NCI-H82 (cell line): ENCODE results near the gene NRXN3.
"Not testable (repeated sequence)": the region's sequence is repeated elsewhere in the genome, so short reads cannot be mapped to it uniquely, and the experiment has no call there.

ENCODE experiments used
- DNase-seq: peaks from one replicate; lab custom pipeline; 2025; lab: John Stamatoyannopoulos, UW

The NRXN3 gene

DNA sequence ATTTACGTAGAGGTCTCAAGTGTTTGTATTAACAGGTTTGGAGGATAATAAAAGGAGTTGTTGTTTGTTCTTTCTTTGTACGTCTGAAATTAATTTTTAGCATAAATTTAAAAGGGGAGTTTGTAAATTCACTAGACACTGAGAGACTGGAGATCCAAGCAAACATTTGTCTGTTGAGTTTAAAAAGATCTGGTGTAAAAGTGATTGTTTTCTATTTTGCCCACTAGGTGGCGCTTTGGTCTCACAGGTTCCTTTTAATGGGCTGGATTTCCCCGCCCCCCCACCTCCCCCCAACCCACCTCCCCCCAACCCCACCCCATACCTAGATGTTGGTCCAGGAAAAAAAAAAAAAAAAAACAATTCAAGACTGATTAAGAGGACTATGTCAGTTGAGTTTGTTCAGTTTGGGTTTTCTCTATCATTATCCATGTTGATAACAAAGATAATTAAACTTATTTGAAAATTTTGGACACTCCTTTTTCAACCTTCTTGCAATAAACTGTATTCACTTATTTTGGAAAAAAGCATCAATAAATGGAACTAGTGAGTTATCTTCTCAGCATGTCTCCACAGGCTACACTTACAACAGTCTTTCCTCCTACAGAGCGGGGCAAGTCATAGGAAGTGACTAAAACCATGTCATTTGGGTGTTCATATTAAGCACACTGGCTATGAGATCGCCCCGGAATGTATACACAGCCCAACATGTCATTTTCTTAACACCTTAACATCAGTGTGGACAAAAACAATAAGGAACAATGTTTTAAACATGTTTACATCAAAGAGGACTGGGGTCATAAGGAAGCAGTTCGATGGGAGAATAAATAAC, 841.1 kb downstream of the NRXN3 start:
- DNase-seq: peak; percentile 69

- DNase-seq: no peak
Observed at GRCh38 chr14:79011920-79012204, 841.7 kb downstream of the NRXN3 start.

- DNase-seq: no peak
Observed at GRCh38 chr14:79016828-79017505, 846.8 kb downstream of the NRXN3 start.

DNA sequence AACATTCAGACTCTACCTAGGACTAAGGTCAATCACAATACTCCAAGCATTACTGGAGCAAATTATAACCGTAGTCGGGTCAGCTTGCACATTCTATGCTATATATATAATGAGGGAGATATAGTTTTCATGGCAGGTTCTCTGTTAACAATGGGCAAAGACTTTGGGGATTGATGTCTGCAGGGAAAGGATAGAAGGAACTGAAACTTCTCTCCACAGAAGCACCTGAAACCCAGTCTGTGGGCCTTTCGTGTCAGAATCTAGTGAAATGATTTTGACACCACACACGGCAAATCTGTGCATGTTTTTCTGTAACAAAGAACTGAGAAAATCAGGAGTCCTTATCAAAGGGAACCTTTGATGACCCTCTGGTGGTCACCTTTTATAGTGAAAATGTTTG, 847.4 kb downstream of the NRXN3 start:
- no peak for DNase-seq

GRCh38 chr14:79018836-79019235, 848.7 kb downstream of the NRXN3 start:
- DNase-seq: no peak

GRCh38 chr14:79019898-79020297, 849.7 kb downstream of the NRXN3 start:
- not testable (repeated sequence) for DNase-seq

DNA sequence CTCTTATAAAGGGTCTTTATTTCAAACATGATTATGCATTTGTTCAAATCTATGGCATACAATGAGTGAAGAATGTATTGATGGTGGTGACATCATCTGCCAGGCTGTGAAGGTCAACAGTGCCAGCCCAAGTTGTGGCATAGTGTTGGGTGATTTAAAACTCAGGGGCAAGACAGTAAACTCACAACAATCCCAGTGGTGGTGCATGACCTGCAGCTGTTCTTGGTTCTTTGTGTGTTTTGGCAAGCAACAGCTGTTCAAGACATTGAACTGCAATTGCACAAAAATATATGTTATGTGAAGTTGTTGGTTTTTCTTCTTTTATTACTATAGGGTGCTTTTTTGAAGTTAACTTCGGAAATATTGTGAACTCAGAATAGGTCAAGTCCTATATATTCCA, 851.6 kb downstream of the NRXN3 start:
- no peak for DNase-seq

DNA sequence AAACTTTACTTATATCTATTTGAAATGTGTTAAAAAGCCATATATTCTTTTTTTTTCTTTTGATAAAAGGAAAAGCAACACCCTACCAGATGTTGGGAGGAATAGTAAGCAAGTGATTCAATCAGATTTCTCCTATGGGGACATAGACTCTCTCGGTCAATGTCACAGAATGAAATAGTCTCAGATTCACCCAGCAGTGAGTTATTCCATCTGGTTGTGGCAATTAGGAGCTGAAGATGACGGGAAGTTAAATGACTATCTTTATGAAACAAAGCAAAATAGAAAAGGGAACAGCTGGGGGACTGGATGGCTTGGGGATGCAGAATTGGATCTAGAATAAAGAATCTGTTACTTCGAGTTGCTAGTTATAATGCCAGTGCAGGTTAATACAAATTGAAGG, 857.0 kb downstream of the NRXN3 start:
- no peak for DNase-seq

DNA sequence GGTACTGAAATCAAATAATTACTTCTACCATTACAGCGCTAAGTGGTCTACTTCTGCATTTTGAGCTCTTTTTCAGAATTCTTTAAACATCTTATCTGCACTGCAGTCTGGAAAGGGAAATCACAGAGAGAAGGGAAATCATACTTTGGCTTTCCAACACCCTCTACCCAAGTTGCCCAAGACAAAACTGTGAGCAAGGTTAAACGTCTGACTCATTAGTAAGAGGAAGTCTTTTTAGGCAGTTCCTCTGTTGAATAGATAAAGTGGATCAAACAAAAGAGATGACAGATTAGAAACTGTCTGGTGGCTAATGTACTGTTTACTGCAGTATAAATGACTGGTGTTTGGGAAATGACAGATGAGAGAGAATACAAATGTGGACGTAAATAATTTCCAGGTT, 858.1 kb downstream of the NRXN3 start:
- no peak for DNase-seq

DNA sequence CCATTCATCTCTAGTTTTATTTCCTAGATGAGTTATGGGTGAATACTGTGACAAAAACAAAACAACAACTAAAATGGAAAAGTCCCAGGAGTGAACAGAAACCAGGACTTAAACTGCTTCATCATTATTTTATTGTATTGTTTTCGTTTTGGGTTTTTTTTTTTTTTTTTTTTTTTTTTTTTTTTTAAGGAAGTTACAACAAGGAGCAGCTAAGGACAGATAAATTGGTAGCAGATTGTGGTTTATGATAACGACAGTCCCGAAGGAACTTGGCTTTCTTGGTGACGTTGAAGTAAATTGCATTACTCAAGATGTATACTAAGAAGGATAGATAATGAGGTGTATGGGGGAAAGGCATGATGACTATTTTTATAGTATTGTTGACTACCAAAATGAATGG, 866.3 kb downstream of the NRXN3 start:
- no peak for DNase-seq

DNA sequence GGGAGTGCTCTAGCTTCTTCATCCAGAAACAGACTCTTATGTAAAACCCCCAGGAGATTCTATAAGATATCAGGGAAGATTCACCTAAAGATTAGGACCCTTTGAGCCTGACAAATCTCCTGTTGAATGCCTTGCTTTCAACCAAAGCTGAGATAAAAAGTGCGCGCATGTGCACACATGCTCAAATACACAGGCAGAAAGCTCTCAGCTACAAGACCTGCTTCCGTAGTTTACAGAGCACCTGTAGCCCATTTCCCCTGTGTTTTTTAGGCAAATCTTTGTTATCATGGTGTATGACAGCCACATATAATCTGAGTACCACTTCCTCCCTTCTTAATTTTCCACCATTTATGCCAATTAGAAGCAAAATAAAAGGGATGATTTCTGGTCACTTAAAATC, 866.9 kb downstream of the NRXN3 start:
- no peak for DNase-seq

DNA sequence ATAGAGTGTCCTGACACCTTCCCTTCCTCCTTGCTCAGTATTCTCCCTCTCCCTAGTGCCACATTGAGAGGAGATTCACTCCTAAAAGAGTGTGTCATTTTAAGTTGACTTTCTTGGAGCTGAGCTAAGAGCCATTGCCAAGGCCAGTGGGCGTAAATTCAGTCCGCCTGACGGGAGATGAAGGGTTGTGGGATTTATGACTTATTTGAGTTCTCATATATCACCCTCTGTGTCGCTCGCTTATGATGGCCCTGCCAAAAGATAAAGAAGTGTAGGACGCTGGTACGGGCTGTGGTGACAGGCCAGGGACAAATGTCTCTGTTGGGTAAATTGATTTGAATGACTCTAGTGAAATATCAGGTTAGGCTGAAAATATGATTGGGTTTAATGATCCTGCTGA, 867.4 kb downstream of the NRXN3 start:
- DNase-seq: no peak

GRCh38 chr14:79040790-79041189, 870.6 kb downstream of the NRXN3 start:
- DNase-seq: no peak

GRCh38 chr14:79043194-79043889, 873.2 kb downstream of the NRXN3 start:
- DNase-seq: no peak

DNA sequence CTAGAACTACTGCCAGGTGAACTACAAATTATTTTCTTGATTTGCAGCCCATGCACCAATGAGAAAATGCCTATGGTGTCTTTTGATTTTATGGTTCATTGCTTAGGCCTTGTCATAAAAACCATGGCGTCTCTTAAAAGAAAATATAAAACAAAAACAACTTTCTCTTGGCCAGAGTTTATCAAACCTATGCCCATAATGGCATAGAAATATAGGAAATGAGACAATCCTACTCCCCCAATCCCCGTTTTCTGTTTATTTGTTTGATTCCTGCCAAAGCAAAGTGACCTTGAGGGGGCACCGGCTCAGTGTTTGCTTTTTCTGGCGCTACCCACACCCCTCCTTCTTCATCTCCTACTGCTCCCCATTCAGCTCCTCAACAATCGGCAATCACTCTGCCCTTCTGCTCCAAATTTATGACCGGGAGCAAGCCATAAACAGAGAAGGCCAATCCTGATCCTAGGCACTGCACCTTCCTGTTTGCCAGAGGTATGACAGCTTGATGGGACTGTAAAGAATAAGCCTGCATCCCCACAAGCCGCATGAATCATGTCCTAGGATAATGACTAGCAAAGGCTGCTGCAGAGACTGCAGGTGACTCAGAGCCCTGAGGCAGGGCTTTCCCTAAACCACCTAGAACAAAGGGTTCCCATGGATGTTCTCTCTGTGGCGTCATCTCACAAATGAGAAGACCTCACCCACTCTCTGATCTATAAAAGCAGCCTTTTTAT, 874.9 kb downstream of the NRXN3 start:
- DNase-seq: no peak

GRCh38 chr14:79050787-79051727, 880.9 kb downstream of the NRXN3 start:
- no peak for DNase-seq

DNA sequence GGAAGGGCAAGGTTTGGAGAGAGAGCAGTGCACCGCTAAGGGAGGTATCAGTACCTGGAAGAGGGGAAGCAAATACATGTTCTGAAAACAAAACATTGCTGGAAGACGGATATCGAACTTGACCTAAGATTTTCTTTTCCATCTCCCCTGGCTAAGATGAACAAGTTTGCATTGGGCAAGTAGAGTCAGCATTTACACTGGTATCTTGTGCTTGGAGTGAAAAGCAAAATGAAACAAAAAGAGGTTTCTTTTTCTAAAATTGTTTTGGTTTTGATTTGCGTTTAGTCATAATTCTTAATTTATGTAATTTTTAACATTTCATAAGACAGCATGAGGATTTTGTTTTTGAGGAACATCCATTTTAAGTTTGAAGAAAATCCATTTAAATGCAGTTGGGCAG, 881.6 kb downstream of the NRXN3 start:
- DNase-seq: no peak

DNA sequence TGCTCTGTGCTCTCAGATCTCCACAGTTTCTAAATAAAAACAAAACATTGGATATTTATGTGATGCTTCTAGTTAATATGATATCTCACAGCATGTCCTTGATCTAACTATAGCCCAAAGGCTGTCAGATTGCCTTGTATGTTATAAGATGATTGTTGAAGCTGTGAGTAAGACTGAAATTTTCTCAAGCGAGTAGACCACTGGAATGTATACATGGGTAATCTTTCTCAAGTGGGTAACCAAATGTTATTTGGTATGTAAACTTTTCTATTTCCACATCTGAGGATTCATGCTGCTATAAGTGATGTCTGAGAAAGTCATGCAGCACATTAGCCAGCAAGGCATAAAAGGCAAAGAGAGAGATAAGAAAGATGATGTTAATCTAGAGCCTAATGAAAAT, 886.7 kb downstream of the NRXN3 start:
- DNase-seq: no peak

DNA sequence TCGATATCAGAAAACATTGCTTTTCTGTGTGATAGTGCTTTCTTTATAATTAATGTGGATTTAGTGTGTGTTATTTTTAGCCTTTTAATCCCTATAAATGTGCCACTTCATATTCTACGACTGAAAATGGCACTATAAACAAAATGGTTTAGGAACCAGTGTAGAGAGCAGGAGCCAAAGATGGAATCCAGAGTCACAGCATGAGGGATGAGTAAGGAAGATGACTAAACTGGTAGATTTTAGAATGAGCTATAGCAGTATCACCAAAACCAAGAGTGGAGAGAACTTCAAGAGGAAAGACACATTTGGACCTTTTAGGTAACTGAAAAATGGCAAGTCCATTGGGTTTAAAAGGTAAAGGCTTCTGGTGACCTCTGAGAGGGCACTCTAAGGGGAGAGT, 887.2 kb downstream of the NRXN3 start:
- no peak for DNase-seq

- no peak for DNase-seq
Observed at GRCh38 chr14:79062226-79062625, 892.1 kb downstream of the NRXN3 start.

GRCh38 chr14:79064214-79064613, 894.0 kb downstream of the NRXN3 start:
- DNase-seq: no peak
